GM18907 (cell line): ENCODE data around the gene ACTA2.

Experiments used
- ATAC-seq: cut with Tn5 transposase; IDR thresholded peaks from one replicate; pipeline ENCODE4 v1.9.1; 2021; ENCODE audit warnings: mild to moderate bottlenecking, moderate library complexity; ENCODE audit not compliant: unreplicated experiment

ACTA2 gene

DNA sequence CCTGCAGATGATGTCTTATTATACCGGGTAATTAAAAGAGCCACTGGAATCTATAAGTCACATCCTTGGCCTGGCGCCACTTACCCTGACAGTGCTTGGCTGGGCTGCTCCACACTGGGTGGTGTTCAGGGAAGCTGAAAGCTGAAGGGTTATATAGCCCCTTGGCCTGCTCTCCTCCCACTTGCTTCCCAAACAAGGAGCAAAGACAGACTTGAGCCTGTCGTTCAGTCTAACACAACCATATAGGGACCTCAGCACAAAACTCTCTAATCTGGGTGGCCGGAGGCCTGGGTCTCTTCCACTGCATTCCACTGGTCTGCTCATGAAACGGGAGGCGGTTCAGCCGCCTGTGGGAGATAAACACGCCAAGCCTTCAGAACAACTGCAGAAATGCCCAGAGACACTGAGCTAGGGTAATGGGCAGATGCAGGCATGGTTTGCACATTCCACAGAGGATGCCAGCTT is at the start of gene ACTA2:
TSS of gene ACTA2 (minus strand) at position 127 of the 465 bp plus-strand sequence. CDS start 3,843 bp downstream, outside the sequence.
- ATAC-seq: no peak

GRCh38 chr10:89001729-89002072 is 49.1 kb upstream of the ACTA2 start:
- no peak for ATAC-seq

DNA sequence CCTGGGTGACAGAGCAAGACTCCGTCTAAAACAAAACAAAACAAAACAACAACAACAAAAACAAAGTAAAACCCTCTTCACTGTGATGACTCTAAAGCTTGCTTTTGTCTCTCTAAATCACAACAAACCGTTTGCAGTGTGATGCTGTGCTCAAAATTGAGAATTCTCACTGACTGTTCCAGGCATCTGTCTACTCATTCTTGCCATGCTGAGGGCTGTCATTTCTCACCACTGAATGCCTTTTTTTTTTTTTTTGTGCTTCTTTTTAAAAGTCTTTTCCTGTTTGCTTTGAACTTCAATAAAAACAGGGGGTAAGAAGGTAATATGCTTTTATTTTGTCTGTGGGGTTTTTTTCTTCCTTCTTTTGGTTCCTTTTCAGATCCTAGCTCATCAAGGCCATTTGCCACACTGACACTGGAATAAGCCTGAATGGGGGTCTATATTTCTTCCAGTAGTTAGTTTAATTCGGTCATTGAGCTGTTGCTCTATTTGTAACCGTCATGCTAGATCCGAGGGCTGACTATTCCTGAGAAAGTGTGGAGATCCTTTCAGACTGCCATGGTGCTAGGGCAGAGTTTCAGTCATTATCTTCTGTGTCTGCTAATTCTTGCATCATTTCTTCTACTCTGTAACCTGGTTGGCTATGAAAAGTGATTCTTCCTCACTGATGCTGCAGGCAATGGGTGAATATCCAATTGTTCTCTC is 48.6 kb upstream of the ACTA2 start:
- no peak for ATAC-seq

DNA sequence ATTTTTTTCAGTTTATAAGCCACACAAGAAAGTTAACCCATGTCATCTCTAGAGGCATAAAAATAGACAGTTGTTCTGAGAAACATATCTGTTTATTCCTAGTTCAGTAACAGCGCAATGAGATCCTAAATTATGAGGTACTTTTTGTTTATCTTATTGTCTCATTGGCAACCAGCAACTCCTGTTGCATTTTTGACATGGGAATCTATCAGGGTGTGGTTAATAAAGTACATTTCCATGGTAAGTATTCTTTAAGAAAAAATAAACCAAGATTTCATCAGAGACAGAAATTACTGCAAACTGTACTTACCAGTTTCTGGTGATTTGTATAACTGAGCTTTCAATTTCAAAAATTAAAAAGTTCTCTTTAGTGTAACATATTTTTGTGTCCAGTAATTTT is 47.1 kb upstream of the ACTA2 start:
- ATAC-seq: no peak

- ATAC-seq: peak; percentile 60
Observed at GRCh38 chr10:88996927-88997326, 44.4 kb upstream of the ACTA2 start.

DNA sequence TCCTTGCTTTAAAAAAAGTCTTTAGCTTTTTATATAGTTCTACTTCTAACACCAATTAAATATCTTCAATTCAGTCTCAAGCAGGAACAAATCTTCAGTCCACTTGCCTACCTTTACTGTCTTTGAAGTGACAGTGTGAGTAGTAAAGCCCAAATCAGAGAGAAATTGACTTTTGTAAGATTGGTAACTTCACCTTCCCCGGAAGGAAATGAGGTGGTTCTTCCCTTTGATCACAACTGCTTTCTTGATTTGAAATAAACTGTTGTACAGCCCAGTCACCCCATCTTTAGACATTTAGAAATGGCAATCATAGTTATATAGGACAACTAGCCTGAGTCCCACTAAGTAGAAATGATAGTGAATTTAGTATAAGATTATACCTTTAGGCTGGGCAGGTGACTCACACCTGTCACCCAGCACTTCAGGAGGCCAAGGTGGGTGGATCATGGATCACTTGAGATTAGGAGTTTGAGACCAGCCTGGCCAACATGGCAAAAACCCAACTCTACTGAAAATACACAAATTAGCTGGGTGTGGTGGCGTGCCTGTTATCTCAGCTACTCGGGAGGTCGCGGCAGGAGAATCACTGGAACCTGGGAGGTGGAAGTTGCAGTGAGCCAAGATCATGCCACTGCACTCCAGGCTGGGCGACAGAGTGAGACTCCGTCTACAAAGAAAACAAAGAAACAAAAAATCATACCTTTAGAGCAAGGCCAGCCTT is 42.7 kb upstream of the ACTA2 start:
- ATAC-seq: no peak

- no peak for ATAC-seq
Observed at GRCh38 chr10:88994019-88994418, 41.4 kb upstream of the ACTA2 start.

DNA sequence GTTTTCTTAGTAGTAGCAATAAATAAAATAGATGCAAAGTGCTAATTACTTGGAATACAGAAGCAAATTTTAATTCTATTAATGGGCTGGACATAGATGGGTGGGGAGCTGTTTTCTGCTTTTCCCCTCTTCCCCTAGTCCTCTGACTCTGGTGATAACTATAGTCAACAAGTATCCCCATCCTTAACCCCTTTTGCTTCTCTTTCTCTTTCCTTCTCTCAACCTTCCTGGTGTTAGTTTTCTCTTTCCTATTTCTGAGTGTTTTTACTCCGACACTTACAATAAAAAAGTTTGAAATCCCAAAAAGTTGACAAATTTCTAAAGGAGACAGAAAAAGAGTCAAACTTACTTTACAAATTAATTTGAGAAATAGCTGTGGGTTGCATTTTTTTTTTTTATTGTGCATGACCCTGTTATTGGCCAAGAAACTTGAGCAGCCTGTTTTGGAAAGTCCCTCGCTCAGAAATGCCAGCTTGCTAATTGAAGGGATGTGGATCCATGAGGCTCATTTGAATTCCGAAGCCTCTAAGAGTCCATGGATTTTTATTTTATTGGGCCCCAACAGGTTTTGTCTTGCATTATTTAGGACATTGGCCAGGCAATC is 40.5 kb upstream of the ACTA2 start:
- ATAC-seq: no peak

DNA sequence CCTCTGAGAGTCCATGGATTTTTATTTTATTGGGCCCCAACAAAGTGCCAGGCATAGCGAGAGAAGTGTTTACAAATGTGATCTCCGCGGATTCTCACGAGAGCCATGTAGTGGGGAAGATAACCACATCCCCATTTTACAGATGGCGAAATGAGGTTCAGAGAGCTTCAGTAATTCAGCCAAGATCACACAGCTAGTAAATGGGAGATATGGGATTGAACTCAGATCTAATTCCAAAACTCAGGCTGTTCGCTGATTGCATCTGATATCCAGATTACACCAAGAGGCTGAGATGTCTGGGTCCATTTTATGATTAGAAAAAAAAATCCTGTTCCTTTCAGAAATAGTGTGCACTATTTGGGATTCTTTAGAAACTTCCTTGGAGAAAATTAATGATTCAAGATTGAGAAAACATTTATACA is 39.3 kb upstream of the ACTA2 start:
- no peak for ATAC-seq

- ATAC-seq: peak; percentile 35
Observed at GRCh38 chr10:88991161-88991898, 38.8 kb upstream of the ACTA2 start.

GRCh38 chr10:88990384-88991160 is 38.0 kb upstream of the ACTA2 start, which contains the start of gene FAS:
FAS (plus strand) TSS chr10:88990798; CDS start chr10:88990877, 79 bp downstream.
- peak; percentile 67 for ATAC-seq

DNA sequence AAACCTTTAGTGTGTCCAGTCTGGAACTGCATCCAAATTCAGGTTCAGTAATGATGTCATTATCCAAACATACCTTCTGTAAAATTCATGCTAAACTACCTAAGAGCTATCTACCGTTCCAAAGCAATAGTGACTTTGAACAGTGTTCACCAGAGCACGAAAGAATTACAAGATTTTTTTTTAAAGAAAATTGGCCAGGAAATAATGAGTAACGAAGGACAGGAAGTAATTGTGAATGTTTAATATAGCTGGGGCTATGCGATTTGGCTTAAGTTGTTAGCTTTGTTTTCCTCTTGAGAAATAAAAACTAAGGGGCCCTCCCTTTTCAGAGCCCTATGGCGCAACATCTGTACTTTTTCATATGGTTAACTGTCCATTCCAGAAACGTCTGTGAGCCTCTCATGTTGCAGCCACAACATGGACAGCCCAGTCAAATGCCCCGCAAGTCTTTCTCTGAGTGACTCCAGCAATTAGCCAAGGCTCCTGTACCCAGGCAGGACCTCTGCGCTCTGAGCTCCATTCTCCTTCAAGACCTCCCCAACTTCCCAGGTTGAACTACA is 37.3 kb upstream of the ACTA2 start:
- ATAC-seq: peak; percentile 15

- no peak for ATAC-seq
Observed at GRCh38 chr10:88989423-88989822, 36.9 kb upstream of the ACTA2 start.

DNA sequence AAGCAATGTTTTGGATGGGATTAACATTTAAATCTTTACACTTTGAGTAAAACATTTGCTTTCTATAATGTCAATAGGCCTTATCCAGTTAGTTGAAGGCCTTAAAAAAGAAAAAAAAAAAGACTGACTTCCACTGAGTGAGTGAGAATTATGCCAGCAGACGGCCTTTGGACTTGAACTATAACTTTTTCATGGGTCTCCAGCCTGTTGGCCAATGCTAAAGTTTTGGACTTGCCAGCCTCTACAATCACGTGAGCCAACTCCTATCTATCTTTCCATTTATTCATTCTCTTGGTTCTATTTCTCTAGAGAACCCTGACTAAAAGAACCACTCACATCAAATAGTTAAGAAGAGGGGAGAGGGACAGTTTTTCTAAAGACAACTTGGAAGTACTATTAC is 35.3 kb upstream of the ACTA2 start:
- ATAC-seq: no peak

- ATAC-seq: peak; percentile 21
Observed at GRCh38 chr10:88987243-88987725, 34.7 kb upstream of the ACTA2 start.

- no peak for ATAC-seq
Observed at GRCh38 chr10:88986549-88987242, 34.1 kb upstream of the ACTA2 start.

GRCh38 chr10:88984525-88984924 is 32.0 kb upstream of the ACTA2 start:
- no peak for ATAC-seq

DNA sequence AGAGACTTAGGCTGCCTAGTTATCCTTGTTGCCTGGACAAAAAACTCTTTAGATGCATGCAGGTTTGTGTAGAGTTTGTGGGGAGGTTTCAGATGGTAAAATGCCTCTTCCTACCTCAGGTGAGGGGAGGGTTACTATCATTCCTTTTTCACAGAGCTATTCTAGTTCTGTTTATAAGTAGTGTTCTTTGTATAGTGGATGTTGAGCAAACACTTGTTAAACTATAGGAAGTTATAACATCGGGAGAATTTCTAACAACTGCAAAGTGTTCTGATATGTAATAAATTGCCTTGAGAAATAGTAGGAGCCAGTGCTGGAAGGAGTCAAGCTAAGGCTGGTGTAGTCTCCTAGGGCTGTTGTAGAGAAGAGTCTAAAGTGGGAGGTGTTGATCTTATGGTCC is 31.4 kb upstream of the ACTA2 start:
- ATAC-seq: no peak

GRCh38 chr10:88983206-88983605 is 30.6 kb upstream of the ACTA2 start:
- ATAC-seq: no peak
